ENCODE data around the gene GJB2. TPM values are rescaled to one million over a fixed set of nuclear protein-coding genes. Genes with fewer than 3 reads are reported as not detected.

Gene GJB2
- total and polyA plus RNA-seq, 10 of the 15 experiments (the other 5 are each of a cell fraction or from before 2014, with no cell fraction given): 0.07 to 0.59 (median 0.31) TPM; not detected in 1

DNA sequence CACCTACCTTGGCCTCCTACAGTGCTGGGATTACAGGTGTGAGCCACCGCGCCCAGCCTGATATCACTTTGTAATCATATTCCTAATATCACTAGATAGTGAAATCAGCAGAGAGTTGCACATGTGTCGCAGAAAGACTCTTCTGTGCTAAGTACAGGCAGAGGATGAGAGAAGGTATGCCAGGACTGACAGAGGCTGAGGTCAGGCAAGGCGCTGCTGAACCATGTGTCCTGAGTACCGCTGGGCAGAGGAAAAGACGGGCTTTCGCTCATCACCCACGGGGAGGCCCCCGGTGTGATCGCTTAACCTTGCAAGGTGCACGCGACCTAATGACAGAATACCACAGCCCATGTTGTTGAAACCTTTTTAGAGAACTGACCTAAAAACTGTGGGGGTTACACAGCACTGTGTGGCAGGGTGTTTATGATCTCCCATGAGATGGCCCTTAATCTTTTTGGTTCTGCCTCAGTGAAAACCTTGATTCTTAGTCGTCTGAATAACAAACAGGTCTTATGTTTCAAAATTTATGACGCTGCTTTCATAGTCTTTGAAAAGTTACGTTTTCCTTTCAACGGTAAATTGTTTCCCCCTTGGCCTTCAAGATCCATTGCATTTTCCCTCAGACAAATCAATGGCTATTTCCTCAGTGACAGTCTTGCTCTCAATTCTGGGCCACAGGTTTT lies 44.1 kb downstream of the GJB2 start:
- Histone ChIP-seq H2AFZ (ENCODE audit: control insufficient read depth, low read depth, low read length) (no peak overlapping the region), H3K27ac (ENCODE audit: control insufficient read depth, insufficient read depth) (no peak overlapping the region), H3K4me1 (ENCODE audit: control insufficient read depth, insufficient read depth, low read length) (no peaks in the 10 kb centered on the region), H3K36me3 (ENCODE audit: control insufficient read depth in 2 of 2, insufficient read depth in 2 of 2, low read length in 1 of 2) (no peaks in the 10 kb centered on the region), H3K27me3 (replicated peaks in 1 of 2; ENCODE audit: control insufficient read depth in 2 of 2, insufficient read depth in 2 of 2, low read length in 1 of 2) (peaks cover 0 to 3% of the 10 kb centered on the region in 2 experiments; a peak in 2 of 4 replicates), H3K4me2 (ENCODE audit: control insufficient read depth, insufficient read depth) (no peak overlapping the region), H3K9ac (ENCODE audit: control insufficient read depth, insufficient read depth, low read length) (no peak overlapping the region), H3K4me3 (no peak overlapping the region), H3K9me3 (replicated peaks; ENCODE audit: control insufficient read depth, insufficient read depth, low read length) (no peaks in the 10 kb centered on the region), H4K20me1 (ENCODE audit: control insufficient read depth, insufficient read depth) (no peaks in the 10 kb centered on the region), H3K79me2 (ENCODE audit: control insufficient read depth, insufficient read depth, low read length) (no peaks in the 10 kb centered on the region)
- ChIA-PET CTCF (no interaction called here), SMC1A (ENCODE audit: uncharacterized antibody, unreplicated experiment) (no interaction called here), POLR2A (no interaction called here), RAD21 (ENCODE audit: unreplicated experiment) (no interaction called here)
- in situ Hi-C loops (cut with MboI) (no loop called here), intact Hi-C loops (cut with micrococcal nuclease; ENCODE audit: unreplicated experiment) (no loop called here)
- no peak for FAIRE-seq
- TF ChIP-seq MTA2 (IDR thresholded peaks at IDR 0.05; ENCODE audit: low read depth): no peak
- TF ChIP-seq BHLHE40 (IDR thresholded peaks at IDR 0.05; ENCODE audit: borderline replicate concordance in 1 of 2, low read depth in 2 of 2, low read length in 1 of 2): peak in 1 of 2 experiments; percentile 69; a peak in 2 of 4 replicates
- TF ChIP-seq SPI1 (IDR thresholded peaks at IDR 0.05; ENCODE audit: borderline replicate concordance, insufficient read depth, low read depth, low read length): peak; percentile 13; the same call in 1 of the 2 replicates
- ATAC-seq: peak; percentile 48
- 55% methylated on average over 16 of the region's 16 CpGs for WGBS (ENCODE audit: insufficient coverage, insufficient replicate concordance, low lambda C conversion rate, missing lambda C conversion rate)
- DNase-seq (ENCODE audit: low read depth, low spot score): no peak
- no TSS peak for BruUV-seq (replicated peaks)

DNA sequence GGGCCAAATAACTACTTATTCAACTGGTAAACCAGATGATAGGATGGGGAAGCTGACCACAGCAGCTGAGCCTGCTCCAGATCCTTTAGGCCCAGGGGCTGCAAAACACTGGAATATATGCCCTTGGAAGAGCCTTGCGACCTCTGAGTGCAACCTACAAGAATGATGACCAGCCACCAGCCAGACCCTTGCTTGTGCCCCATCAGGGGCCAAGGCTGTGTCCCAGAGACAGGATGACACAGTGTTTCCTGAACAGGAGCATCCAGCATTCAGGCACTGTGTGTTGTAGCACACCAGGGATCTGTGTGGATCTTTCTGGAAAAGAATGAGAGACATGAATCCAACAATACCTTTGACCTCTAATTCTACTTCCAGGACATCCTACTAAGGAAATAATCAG lies 46.4 kb downstream of the GJB2 start:
- Histone ChIP-seq H3K4me1 (ENCODE audit: control insufficient read depth, insufficient read depth, low read length) (no peaks in the 10 kb centered on the region), H3K36me3 (ENCODE audit: control insufficient read depth in 2 of 2, insufficient read depth in 2 of 2, low read length in 1 of 2) (no peaks in the 10 kb centered on the region), H3K9ac (ENCODE audit: control insufficient read depth, insufficient read depth, low read length) (no peak overlapping the region), H3K4me2 (ENCODE audit: control insufficient read depth, insufficient read depth) (no peak overlapping the region), H3K27ac (ENCODE audit: control insufficient read depth, insufficient read depth) (no peak overlapping the region), H3K4me3 (no peak overlapping the region), H3K79me2 (ENCODE audit: control insufficient read depth, insufficient read depth, low read length) (no peaks in the 10 kb centered on the region), H4K20me1 (ENCODE audit: control insufficient read depth, insufficient read depth) (no peaks in the 10 kb centered on the region), H2AFZ (ENCODE audit: control insufficient read depth, low read depth, low read length) (no peak overlapping the region), H3K27me3 (replicated peaks in 1 of 2; ENCODE audit: control insufficient read depth in 2 of 2, insufficient read depth in 2 of 2, low read length in 1 of 2) (peaks cover 0 to 3% of the 10 kb centered on the region in 2 experiments; a peak in 2 of 4 replicates), H3K9me3 (replicated peaks; ENCODE audit: control insufficient read depth, insufficient read depth, low read length) (no peaks in the 10 kb centered on the region)
- TF ChIP-seq BRCA1 (IDR thresholded peaks at IDR 0.05; ENCODE audit: low read depth, low read length): no peak
- no peak for TF ChIP-seq REST (IDR thresholded peaks at IDR 0.05; ENCODE audit: low read depth, low read length)
- TF ChIP-seq YY1 (IDR thresholded peaks at IDR 0.05; ENCODE audit: low read depth, low read length): no peak
- no peak for TF ChIP-seq SMAD1 (IDR thresholded peaks at IDR 0.05; ENCODE audit: low read depth, partially characterized antibody)
- ChIA-PET POLR2A (no interaction called here), SMC1A (ENCODE audit: uncharacterized antibody, unreplicated experiment) (interaction anchor here (1.3 kb wide), 1 partner anchor 39 kb away, joined by 4 read pairs; no protein-coding TSS in a partner anchor), CTCF (no interaction called here), RAD21 (ENCODE audit: unreplicated experiment) (no interaction called here)
- no peak for DNase-seq (ENCODE audit: low read depth, low spot score)
- 5% methylated on average over 1 of the region's 1 CpG for WGBS (ENCODE audit: insufficient coverage, insufficient replicate concordance, low lambda C conversion rate, missing lambda C conversion rate)
- no TSS peak for BruUV-seq (replicated peaks)
- no peak for ATAC-seq
- FAIRE-seq: no peak
- intact Hi-C loops (cut with micrococcal nuclease; ENCODE audit: unreplicated experiment): no loop called here
- in situ Hi-C loops (cut with MboI): no loop called here

All from GM12878 (cell line).